Fibroblast of villous mesenchyme (primary cell): Measurements from ENCODE around the gene SIDT2. TPM values are rescaled to one million over a fixed set of nuclear protein-coding genes. Genes with fewer than 3 reads are reported as not detected.
A peak's percentile ranks its signal among the peaks of the same experiment; 100 is the strongest.
"Not testable (repeated sequence)": the region's sequence is repeated elsewhere in the genome, so short reads cannot be mapped to it uniquely, and the experiment has no call there.

ENCODE experiments used
- DNase-seq: peaks from one replicate; pipeline ENCODE4 v3.0.0-alpha.2; 2010; ENCODE audit warnings: low read depth
- H3K4me3 ChIP-seq: 2 replicates; pipeline ENCODE4 v1.5.1; 2011; ENCODE audit warnings: low read depth, mild to moderate bottlenecking, low read length
- total RNA-seq: library from RNA; depleted of rRNA; stranded (reverse); fragments of >200 nt; gene quantifications from 2 replicates; pipeline ENCODE4 v1.2.3, GENCODE V29; 2012
- TF ChIP-seq, protein P1 (sequence below): IDR thresholded peaks from 2 replicates; pipeline ENCODE4 v1.5.1; 2012; ENCODE audit warnings: low read depth, mild to moderate bottlenecking, low read length; ENCODE audit not compliant: insufficient read depth

The SIDT2 gene
- total RNA-seq, 1 donor = 24.2 TPM

DNA sequence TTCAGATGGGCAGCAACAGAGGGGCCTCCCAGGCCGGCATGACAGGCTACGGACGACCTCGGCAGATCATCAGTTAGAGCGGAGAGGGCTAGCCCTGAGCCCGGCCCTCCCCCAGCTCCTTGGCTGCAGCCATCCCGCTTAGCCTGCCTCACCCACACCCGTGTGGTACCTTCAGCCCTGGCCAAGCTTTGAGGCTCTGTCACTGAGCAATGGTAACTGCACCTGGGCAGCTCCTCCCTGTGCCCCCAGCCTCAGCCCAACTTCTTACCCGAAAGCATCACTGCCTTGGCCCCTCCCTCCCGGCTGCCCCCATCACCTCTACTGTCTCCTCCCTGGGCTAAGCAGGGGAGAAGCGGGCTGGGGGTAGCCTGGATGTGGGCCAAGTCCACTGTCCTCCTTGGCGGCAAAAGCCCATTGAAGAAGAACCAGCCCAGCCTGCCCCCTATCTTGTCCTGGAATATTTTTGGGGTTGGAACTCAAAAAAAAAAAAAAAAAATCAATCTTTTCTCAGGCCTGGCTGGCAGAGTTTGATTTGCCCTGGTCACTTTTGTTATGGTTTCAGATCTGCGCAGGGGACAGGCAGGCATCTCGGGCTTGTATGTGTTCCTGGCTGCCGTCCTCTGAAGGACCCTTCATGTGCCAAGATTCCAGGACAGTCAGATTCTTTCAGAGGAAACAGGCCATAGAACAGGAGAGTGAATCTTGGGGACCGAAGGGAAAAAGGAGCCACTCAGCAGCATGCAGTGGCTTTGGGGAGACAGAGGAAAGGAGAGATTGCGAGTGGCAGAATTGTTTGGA is 25.9 kb downstream of the SIDT2 start:
- no peak for DNase-seq
- no peak overlapping the region for H3K4me3 ChIP-seq
- TF ChIP-seq, protein P1, sequence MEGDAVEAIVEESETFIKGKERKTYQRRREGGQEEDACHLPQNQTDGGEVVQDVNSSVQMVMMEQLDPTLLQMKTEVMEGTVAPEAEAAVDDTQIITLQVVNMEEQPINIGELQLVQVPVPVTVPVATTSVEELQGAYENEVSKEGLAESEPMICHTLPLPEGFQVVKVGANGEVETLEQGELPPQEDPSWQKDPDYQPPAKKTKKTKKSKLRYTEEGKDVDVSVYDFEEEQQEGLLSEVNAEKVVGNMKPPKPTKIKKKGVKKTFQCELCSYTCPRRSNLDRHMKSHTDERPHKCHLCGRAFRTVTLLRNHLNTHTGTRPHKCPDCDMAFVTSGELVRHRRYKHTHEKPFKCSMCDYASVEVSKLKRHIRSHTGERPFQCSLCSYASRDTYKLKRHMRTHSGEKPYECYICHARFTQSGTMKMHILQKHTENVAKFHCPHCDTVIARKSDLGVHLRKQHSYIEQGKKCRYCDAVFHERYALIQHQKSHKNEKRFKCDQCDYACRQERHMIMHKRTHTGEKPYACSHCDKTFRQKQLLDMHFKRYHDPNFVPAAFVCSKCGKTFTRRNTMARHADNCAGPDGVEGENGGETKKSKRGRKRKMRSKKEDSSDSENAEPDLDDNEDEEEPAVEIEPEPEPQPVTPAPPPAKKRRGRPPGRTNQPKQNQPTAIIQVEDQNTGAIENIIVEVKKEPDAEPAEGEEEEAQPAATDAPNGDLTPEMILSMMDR = no peak

DNA sequence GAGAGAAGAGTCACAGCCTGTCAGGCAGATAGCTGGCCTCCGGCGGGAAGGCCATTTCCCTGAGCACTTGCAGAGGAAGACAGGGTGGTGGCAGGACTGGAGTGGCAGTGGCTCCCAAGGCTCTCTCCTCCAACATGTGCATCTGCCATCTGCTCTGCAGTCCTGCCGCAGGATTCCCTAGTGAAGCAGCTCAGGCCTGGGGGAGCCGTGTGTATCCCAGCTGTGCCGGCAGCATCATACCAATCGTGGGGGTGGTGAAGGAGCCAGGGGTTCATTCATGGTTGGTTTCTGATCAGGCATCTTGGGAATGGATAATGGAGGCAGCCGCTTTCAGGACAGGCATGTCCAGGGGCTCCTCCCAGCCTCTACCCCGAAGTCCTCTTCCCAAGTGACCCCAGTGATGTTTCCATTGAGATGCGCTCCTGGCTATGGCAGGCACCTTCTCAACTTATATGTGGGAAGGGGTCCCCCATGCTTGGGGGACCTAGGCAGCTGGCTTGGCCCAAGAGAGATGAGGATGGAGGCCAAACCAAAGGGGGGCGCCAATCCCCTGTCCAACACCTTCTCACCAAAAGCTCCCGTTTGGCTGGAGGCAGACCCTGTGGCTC is 26.8 kb downstream of the SIDT2 start:
- TF ChIP-seq, protein P1 = no peak
- no peak for DNase-seq
- no peak overlapping the region for H3K4me3 ChIP-seq

DNA sequence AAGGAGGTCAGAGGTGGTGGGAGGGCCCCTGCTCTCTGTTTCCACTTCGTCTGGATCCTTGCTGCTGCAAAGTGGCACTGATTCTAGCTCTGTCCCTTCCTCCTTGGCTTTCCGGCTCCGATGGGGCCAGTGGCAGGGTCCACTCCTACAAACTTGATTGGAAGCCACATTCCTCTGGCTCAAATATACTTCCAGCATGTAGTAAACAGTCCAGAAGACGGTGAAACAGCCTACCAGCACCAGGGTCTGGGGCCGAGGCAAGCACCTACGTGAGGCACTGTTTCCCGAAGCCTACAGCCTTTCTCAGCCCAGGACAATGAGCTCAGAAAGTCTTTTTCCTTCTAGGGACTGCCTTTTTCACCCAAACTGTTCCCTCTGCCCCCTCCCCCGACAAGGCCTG is 27.6 kb downstream of the SIDT2 start:
- DNase-seq, H3K4me3 ChIP-seq: not testable (repeated sequence)

DNA sequence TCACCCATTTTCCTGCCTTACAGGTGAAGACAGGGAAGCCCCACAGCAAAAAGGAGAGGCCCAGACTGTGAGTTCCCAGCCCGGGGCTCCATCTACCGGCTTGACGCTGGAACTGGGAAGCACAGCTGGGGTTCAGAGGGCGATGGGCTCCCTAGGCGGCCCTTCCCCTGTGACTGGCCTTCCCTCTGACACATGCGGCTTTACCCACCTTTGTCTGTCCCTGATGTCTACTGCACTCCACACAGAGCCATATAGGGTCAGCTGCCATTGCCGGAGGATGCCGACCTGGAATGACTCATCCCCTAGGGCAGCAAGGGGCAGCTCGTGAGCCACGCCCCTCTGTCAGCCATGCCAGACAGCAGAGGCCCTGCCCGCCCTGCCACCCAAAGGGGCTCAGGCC is 28.3 kb downstream of the SIDT2 start:
- H3K4me3 ChIP-seq, DNase-seq: not testable (repeated sequence)

DNA sequence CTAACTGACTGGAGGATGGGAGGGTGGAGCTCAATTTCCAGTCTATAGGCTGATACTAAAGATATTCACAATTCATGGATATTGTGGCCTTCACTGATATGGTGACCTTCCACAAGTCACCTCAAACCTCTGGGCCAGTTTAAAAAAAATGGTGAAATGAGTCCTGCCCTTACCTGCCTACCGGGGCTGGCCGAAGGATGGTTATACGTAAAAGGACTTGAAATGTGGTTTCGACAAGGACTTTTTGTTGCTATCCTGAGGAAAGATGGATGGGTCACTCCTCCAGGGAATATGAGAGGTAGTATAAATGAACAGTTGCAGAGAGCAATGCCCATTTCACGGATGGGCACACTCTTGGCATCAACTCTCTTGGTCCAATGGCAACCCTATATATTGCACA is 28.9 kb downstream of the SIDT2 start:
- not testable (repeated sequence) for H3K4me3 ChIP-seq, DNase-seq

DNA sequence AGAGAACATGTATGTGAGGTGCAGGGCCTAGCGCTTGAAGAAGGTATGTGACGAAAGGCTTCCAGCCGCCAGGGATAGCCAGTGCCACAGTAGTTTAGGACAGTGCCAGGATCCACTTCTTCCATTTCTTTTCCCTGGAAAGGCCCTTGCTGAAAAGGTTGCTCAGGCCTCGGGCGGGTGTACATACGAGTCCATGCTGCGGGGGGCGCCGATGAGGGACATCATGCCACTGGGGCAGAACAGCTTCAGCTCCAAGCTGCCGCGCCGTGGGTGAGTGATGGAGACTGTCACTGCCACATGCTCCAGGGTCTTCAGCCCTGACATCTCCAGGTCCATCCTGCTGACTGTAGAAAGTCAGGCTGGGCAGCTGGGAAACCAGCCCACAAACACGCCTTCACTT is 30.2 kb downstream of the SIDT2 start:
- TF ChIP-seq, protein P1 = peak; percentile 15
- not testable (repeated sequence) for H3K4me3 ChIP-seq, DNase-seq

DNA sequence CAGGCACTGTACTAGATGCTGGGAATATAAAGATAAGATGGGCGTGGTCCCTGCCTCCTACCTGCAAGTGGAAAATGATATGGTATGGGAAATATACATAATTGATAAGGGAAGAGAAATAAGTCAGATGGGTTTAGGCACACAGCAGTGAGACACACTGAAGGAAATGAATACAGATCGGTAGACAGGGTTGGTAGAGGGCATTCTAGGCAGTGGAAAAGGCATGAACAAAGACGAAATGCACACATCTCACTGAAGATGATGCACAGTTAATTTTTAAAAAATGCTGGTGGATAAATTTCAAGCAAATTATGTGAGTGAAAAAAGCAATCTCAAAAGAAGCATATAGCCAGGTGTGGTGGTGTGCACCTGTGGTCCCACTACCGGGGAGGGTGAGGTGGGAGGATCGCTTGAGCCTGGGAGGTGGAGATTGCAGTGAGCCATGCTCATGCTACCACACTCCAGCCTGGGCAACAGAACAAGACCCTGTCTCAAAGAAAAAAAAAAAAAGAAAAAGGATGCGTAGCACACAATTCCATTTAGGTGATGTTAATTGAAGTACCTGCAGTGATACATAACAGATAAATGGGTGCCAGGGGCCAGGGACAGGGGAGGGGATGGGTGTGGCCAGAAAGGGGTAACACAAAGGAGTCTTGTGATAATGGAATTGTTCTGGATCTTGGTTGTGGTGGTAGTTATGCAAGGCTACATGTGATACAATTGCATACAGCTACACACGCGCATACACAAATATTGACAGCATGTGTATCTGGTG is 31.0 kb downstream of the SIDT2 start:
- peak; percentile 46 for DNase-seq
- not testable (repeated sequence) for H3K4me3 ChIP-seq

DNA sequence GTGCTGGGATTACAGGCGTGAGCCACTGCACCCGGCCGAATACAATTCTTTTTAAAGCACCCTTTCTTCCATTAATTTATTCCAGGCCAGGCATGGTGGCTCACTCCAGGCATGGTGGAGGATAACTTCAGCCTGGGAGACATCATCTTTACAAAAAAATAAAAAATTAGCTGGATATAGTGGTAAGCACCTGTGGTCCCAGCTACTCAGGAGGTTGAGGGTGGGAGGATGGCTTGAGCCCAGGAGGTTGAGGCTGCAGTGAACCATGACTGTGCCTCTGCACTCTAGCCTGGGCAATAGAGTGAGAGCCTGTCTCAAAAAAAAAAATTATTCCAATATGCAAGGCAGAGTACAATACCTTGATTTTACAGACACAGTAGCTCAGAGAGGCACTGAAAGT is 32.1 kb downstream of the SIDT2 start:
- no peak overlapping the region for H3K4me3 ChIP-seq
- no peak for DNase-seq
- TF ChIP-seq, protein P1 = no peak
